Adrenal gland (tissue), 19 donors: ENCODE results near the gene RHBDF2. TPM values are rescaled to one million over a fixed set of nuclear protein-coding genes. Genes with fewer than 3 reads are reported as not detected.
A peak's percentile ranks its signal among the peaks of the same experiment; 100 is the strongest.

Experiments
- DNase-seq, 7 donors: peaks; one replicate each; pipeline ENCODE4 v3.0.0-alpha.2; 2019 to 2020
- H3K27ac ChIP-seq, 5 donors: fragments of 200-600 bp; sonication (generic) in 4 of 5; 1 replicate in 3 of 5; 2 replicates in 2 of 5; pipeline versions ENCODE4 v1.5.1 to v1.8.0; 2016 to 2020; ENCODE audit warnings: mild to moderate bottlenecking in 1 of 5
- H3K27me3 ChIP-seq: fragments of 200-600 bp; 2 replicates; pipeline ENCODE4 v1.8.0; 2021
- H3K36me3 ChIP-seq, 2 donors: fragments of 200-600 bp; replicated peaks in 1 of 2; 1 replicate in 1 of 2; 2 replicates in 1 of 2; pipeline versions ENCODE4 v1.5.1 to v1.8.0; 2018 to 2022
- H3K4me1 ChIP-seq, 2 donors: fragments of 200-600 bp; replicated peaks in 1 of 2; 1 replicate in 1 of 2; 2 replicates in 1 of 2; pipeline versions ENCODE4 v1.5.1 to v1.8.0; 2018 to 2021
- H3K4me3 ChIP-seq, 4 donors: fragments of 200-600 bp; sonication (generic) in 3 of 4; one replicate each; pipeline ENCODE4 v1.5.1; 2016 to 2018
- H3K9me3 ChIP-seq, 3 donors: fragments of 200-600 bp; sonication (generic) in 1 of 3; replicated peaks in 1 of 3; 1 replicate in 2 of 3; 2 replicates in 1 of 3; pipeline versions ENCODE4 v1.5.1 to v1.8.0; 2016 to 2021
- POLR2A ChIP-seq, 2 donors: fragments of 450-650 bp; IDR thresholded peaks; one replicate each; pipeline ENCODE4 v1.6.1; 2017; ENCODE audit warnings: antibody characterized with exemption in 2 of 2, mild to moderate bottlenecking in 2 of 2, moderate library complexity in 1 of 2
- WGBS, 4 donors: extraction: QIAGEN DNeasy Blood & Tissue Kit in 2 of 4; methylation state at CpG; one replicate each; pipeline versions ENCODE4 v1.1.5 to v1.1.7; 2013 to 2017; 5-methylcytosine and 5-hydroxymethylcytosine counted together
- intact Hi-C, 2 donors: fragments of 100-400 bp; cut with DNase I; formaldehyde crosslinking; loops; one replicate each; pipeline versions ENCODE4 v1.14.1 to v1.15.0; 2022 to 2023
- long read RNA-seq, 10 donors: library from polyadenylated mRNA in 3 of 10; unstranded in 2 of 10; stranded (forward) in 1 of 10; transcript quantifications; one replicate each; pipeline ENCODE4 v2.0.0 and lab custom pipeline, GENCODE V29; 2021 to 2026
- polyA plus RNA-seq, 3 donors: library from polyadenylated mRNA; stranded (reverse); fragments of 200-250 nt in 2 of 3; fragments of 350-450 nt in 1 of 3; fragmentation: Illumina TruSeq in 1 of 3; extraction: RNeasy Lipid Tissue Mini Kit (QIAGEN cat#74804) in 1 of 3; gene quantifications; one replicate each; pipeline ENCODE4 v1.2.3, GENCODE V29; 2013 to 2014
- total RNA-seq, 9 donors: library from RNA; depleted of rRNA in 4 of 9; stranded (reverse); fragments of >200 nt in 4 of 9; fragments of 120-200 nt in 1 of 9; fragmentation: NEBNext Ultra II Directional in 1 of 9; extraction: Animal tissue kit (Norgen Biotek cat#: 25700) in 1 of 9; gene quantifications; one replicate each; pipeline versions ENCODE4 v1.1.0 to v1.2.4, GENCODE V29; 2013 to 2023
- TF ChIP-seq, protein P1 (sequence below), 6 experiments: fragments of 450-650 bp in 4 of 6; fragments of 200-600 bp in 2 of 6; sonication (generic) in 1 of 6; IDR thresholded peaks; 1 replicate in 5 of 6; 2 replicates in 1 of 6; pipeline versions ENCODE4 v1.5.1 to v1.8.0; 2016 to 2021; ENCODE audit warnings: antibody characterized with exemption in 6 of 6, mild to moderate bottlenecking in 2 of 6, moderate library complexity in 1 of 6
- donor health status: healthy with polysubstance abuse.
- donor health status: Bipolar disorder and iron deficiency.
- donor health status: DM: yes; HTN: yes; CAD: no.
- donor health status: DM: no; HTN: no; CAD: no.
- donor health status: DM: no; HTN: no; CAD: no.
- donor health status: DM: yes; HTN: yes; CAD: no.

The RHBDF2 gene
- total RNA-seq (100 to 1,000 TPM in 1 of 9 donors, 10 to 100 TPM in 7, 1 to 10 TPM in 1; 9.9 to 156 (median 43.6) TPM), polyA plus RNA-seq (10 to 100 TPM in 2 of 3 donors, 1 to 10 TPM in 1; 4.9 to 39.3 (median 19.1) TPM)
- long read RNA-seq, donor 1, result 0 reads
- long read RNA-seq, donor 2, partial matches to known transcripts, result 0 of 2 reads
- long read RNA-seq, donor 2, other reads (novel, unspliced or antisense), result 0 of 2 reads
- long read RNA-seq, donor 3, result 0 reads
- long read RNA-seq, donor 4, partial matches to known transcripts, result 4 of 5 reads
- long read RNA-seq, donor 4, other reads (novel, unspliced or antisense), result 1 of 5 reads
- long read RNA-seq, donor 5, partial matches to known transcripts, result 15 of 66 reads
- long read RNA-seq, donor 5, other reads (novel, unspliced or antisense), result 48 of 66 reads
- long read RNA-seq, donor 6, partial matches to known transcripts, result 2 of 5 reads
- long read RNA-seq, donor 6, other reads (novel, unspliced or antisense), result 3 of 5 reads
- long read RNA-seq, donor 7, partial matches to known transcripts, result 0 of 2 reads
- long read RNA-seq, donor 7, other reads (novel, unspliced or antisense), result 0 of 2 reads
- long read RNA-seq, donor 8, result 0 reads
- long read RNA-seq, donor 9, partial matches to known transcripts, result 0 of 1 reads
- long read RNA-seq, donor 9, other reads (novel, unspliced or antisense), result 0 of 1 reads
- long read RNA-seq, donor 10, result 0 reads

DNA sequence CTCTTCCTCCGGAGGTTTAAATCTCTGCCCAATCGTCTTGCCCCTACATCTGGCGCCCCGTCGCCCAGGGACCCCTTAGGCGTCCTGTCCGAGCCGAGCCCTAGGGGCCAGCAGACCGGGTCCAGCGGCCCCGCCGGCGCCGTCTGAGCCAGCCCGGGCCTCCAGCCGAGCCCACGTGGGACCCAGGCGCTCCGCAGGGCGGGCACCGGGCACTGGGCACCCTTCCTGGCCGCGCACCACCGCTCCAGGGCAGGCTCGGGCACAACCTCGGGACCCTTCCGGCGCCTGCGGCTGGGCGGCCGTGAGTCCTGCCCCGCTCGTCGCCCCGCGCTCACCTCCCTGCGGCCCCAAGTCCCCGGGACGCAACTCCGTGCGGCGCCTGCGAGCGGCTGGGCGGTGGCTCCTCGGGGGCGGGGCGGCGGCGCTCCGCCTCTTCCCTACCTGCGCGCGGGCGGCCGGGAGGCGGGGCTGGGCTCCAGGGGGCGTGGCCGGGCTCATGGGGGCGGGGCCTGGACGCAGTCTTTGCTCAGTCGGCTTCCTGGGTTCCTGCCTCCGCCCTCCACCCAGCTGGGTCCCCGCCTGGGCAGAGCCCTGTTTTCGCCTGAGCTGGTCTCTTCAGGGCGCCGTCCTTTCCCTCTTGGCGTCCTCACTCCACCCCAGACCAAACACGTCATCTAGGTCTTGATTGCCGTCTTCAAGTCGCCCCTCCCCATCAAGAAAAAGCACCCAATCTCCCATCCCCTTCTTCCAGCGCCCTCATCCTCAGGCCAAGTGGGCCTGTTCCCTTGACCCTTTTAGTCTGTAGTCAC, at the start of gene RHBDF2:
TSS of gene RHBDF2 (minus strand) at position 406 of the 809 bp plus-strand sequence. CDS start 19,899 bp downstream, outside the sequence.
- DNase-seq, result peak; percentile 89 to 96 (median 92)
- H3K9me3 ChIP-seq, result no peaks in the 10 kb centered on the region
- intact Hi-C loops, result loop anchor here in 1 of 2 donors (10.0 kb wide), 1 partner anchor 96 kb away; no protein-coding TSS in a partner anchor
- peak; percentile 66 to 85 for TF ChIP-seq POLR2A (IDR thresholded peaks at IDR 0.05)
- TF ChIP-seq, protein P1, sequence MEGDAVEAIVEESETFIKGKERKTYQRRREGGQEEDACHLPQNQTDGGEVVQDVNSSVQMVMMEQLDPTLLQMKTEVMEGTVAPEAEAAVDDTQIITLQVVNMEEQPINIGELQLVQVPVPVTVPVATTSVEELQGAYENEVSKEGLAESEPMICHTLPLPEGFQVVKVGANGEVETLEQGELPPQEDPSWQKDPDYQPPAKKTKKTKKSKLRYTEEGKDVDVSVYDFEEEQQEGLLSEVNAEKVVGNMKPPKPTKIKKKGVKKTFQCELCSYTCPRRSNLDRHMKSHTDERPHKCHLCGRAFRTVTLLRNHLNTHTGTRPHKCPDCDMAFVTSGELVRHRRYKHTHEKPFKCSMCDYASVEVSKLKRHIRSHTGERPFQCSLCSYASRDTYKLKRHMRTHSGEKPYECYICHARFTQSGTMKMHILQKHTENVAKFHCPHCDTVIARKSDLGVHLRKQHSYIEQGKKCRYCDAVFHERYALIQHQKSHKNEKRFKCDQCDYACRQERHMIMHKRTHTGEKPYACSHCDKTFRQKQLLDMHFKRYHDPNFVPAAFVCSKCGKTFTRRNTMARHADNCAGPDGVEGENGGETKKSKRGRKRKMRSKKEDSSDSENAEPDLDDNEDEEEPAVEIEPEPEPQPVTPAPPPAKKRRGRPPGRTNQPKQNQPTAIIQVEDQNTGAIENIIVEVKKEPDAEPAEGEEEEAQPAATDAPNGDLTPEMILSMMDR (IDR thresholded peaks at IDR 0.05), result peak in 1 of 6 experiments; percentile 19
- H3K4me1 ChIP-seq, result peaks cover 17 to 34% of the 10 kb centered on the region in 2 donors
- peak within 1 kb of the TSS; percentile 17 to 95 (median 77) for H3K27ac ChIP-seq
- peak within 1 kb of the TSS in 3 of 4 donors; percentile 35 to 94 (median 38) for H3K4me3 ChIP-seq
- no peaks in the 10 kb centered on the region for H3K27me3 ChIP-seq
- no peaks in the 10 kb centered on the region for H3K36me3 ChIP-seq
- 2 to 4% (median 3%) methylated on average over 17 to 72 of the region's 72 CpGs for WGBS, 4 donors

DNA sequence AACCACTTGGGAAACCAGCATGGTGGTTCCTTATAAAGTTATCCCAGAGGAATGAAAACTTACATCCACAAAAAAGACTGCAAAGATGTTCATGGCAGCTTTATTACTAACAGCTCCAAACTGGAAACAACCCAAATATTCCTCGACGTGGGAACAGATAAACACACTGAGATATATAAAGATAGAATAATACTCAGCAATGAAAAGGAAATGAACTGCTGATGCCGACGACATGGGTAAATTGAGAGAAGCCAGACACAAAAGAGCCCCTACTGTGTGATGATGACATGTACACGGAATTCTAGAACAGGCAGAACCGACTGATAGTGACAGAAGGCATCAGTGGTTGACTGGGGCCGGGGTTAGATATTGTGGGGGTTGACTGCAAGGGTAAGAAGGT, 48.3 kb upstream of the RHBDF2 start:
- TF ChIP-seq, protein P1 (IDR thresholded peaks at IDR 0.05), result no peak
- no peak for TF ChIP-seq POLR2A (IDR thresholded peaks at IDR 0.05)
- Histone ChIP-seq H3K27ac (no peak overlapping the region), H3K9me3 (no peaks in the 10 kb centered on the region), H3K4me3 (no peak overlapping the region), H3K4me1 (peaks cover 25 to 41% of the 10 kb centered on the region in 2 donors), H3K36me3 (no peaks in the 10 kb centered on the region), H3K27me3 (no peaks in the 10 kb centered on the region)
- 81 to 88% (median 87%) methylated on average over 7 of the region's 7 CpGs for WGBS, 4 donors
- no peak for DNase-seq
- intact Hi-C loops, result no loop called here

DNA sequence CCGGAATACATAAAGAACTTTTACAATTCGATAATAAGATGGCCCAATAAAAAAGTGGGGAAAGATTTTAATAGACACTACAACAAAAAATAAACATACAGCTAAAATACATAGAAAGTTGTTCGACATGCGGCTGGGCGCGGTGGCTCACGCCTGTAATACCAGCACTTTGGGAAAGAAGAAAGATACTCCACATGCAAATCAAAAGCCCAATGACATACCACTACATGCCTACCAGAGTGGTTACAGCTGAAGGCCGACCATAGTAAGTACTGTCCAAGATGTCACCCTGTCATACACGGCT, 47.9 kb upstream of the RHBDF2 start:
- WGBS, 4 donors, result 87 to 96% (median 92%) methylated on average over 8 to 9 of the region's 9 CpGs
- Histone ChIP-seq H3K36me3 (no peaks in the 10 kb centered on the region), H3K27ac (no peak overlapping the region), H3K4me1 (peaks cover 29 to 45% of the 10 kb centered on the region in 2 donors), H3K27me3 (no peaks in the 10 kb centered on the region), H3K9me3 (no peaks in the 10 kb centered on the region), H3K4me3 (no peak overlapping the region)
- DNase-seq, result no peak
- intact Hi-C loops, result no loop called here
- TF ChIP-seq, protein P1 (IDR thresholded peaks at IDR 0.05), result no peak
- no peak for TF ChIP-seq POLR2A (IDR thresholded peaks at IDR 0.05)
